ENCODE data around the gene ACSL1.

ACSL1 gene

DNA sequence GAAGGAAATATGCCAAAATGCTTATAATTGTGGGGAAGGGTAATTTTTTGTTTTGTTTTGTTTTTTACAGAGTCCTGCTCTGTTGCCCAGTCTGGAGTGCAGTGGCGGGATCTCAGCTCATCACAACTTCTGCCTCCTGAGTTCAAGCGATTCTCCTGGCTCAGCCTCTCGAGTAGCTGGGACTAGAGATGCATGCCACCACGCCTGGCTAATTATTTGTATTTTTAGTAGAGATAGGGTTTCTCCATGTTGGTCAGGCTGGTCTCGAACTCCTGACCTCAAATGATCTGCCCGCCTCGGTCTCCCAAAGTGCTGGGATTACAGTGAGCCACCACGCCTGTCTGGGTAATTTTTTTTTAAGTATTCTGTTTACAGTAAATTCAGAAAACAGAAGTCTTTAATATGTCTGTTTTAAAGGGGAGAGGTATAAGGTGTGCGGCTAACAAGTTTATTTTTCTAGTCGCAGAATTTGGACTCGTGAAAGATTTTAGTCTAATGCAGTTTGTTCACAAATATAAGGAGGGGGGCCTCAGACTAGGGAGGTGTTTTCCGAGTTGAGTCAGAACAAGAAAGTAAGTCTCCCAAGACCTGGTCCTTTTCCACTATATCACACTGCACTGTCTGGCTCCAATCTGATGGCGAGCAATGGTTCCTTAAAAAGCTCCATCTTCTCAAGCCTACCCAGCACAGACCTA lies 1.5 kb downstream of the ACSL1 start:
- TF ChIP-seq, protein P1, sequence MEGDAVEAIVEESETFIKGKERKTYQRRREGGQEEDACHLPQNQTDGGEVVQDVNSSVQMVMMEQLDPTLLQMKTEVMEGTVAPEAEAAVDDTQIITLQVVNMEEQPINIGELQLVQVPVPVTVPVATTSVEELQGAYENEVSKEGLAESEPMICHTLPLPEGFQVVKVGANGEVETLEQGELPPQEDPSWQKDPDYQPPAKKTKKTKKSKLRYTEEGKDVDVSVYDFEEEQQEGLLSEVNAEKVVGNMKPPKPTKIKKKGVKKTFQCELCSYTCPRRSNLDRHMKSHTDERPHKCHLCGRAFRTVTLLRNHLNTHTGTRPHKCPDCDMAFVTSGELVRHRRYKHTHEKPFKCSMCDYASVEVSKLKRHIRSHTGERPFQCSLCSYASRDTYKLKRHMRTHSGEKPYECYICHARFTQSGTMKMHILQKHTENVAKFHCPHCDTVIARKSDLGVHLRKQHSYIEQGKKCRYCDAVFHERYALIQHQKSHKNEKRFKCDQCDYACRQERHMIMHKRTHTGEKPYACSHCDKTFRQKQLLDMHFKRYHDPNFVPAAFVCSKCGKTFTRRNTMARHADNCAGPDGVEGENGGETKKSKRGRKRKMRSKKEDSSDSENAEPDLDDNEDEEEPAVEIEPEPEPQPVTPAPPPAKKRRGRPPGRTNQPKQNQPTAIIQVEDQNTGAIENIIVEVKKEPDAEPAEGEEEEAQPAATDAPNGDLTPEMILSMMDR (conservative IDR thresholded peaks at IDR 0.05), result no peak
- peak overlapping the region; percentile 96 for H3K27ac ChIP-seq

DNA sequence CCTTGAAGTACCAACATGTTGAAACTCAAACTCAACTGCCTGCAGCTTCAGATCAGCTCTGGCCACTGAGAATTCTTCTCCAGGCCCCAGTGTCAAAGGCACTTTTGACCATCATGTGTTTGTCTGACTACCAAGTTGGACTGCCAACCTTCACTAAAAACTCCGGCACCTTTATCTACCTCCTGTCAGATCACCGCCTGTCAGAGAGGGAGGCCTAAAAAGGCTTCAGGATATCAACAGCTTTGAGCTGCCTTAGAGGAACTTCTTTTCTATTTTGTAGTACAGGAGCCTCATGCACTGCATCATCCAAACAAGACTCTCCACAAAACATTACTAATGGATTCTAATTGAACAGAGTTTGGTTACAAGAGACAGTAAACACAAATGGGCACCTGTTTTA lies 2.8 kb downstream of the ACSL1 start:
- TF ChIP-seq, protein P1 (conservative IDR thresholded peaks at IDR 0.05), result no peak
- no peak overlapping the region for H3K27ac ChIP-seq

DNA sequence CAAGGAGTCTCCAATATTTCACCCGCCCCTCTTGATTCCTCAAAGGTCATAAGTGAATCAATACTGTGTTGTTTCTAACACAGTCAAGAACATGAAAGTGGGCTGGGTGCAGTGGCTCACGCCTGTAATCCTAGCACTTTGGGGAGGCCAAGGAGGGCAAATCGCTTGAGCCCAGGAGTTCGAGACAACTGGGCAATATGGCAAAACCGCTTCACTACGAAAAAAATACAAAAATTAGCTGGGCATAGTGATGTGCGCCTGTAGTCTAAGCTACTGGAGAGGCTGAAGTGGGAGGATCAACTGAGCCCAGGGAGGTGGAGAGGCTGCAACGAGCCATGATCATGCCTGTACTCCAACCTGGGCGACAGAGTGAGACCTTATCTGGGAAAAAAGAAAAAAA lies 3.4 kb downstream of the ACSL1 start:
- TF ChIP-seq, protein P1 (conservative IDR thresholded peaks at IDR 0.05), result no peak

DNA sequence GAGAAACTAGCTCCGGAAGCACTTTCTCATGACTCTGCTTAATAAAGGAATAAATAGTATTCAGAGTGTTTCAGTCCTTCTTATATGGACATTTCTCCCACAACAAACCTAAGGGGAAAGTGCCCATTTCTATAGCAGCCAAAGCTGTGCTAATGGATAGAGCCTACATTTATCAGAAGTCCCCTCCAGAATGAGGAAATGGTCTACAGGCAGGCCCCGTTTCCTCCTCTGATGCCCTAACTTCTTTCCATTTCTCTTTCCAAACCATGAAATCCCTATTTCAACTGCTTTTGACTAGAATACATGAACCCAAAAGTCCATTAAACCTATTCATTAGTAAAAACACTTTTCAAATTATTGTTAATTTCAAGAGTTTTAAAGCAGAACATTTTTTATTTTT lies 4.5 kb downstream of the ACSL1 start:
- no peak overlapping the region; the same call in 1 of the 2 replicates for H3K27ac ChIP-seq
- TF ChIP-seq, protein P1 (conservative IDR thresholded peaks at IDR 0.05), result no peak

More for the DNA sequence above, 3.4 kb downstream of the ACSL1 start:
- H3K27ac ChIP-seq, result no peak overlapping the region

DNA sequence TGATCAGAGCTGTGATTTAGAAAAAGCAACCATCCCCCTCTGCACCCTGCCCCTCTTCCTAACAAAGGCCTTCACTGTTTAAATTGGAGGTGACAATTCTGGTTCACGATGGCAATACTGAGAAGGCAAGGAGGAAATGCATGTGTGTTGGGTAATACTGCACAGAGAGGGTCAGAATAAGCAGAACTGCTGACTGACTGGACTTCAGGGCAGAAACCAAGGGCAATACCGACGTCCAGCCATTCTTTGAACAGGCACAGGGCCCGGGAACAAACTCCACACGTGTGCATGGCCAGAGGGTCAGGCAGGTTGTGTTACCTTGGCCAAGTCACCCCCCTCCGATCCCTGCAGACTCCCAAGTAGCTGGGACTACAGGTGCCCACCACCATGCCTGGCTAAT lies 6.0 kb downstream of the ACSL1 start:
- no peak overlapping the region for H3K27ac ChIP-seq
- TF ChIP-seq, protein P1 (conservative IDR thresholded peaks at IDR 0.05), result no peak

DNA sequence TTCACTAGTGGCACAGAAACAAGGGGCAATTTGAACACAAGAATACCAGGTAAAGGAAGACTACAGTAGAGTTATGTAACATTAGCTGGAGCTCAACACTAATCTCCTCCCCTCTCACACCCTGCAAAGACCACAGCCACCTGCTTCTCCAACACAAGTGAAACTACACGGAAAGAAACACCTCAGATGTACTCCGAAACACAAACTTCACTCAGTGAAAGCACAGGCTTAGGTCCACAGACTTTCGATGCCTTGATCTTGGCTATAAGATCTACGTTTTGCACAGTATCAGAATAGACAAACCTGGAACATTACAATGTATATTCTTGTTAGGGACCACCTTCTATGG lies 7.6 kb downstream of the ACSL1 start:
- TF ChIP-seq, protein P1 (conservative IDR thresholded peaks at IDR 0.05), result no peak
- no peak overlapping the region for H3K27ac ChIP-seq

DNA sequence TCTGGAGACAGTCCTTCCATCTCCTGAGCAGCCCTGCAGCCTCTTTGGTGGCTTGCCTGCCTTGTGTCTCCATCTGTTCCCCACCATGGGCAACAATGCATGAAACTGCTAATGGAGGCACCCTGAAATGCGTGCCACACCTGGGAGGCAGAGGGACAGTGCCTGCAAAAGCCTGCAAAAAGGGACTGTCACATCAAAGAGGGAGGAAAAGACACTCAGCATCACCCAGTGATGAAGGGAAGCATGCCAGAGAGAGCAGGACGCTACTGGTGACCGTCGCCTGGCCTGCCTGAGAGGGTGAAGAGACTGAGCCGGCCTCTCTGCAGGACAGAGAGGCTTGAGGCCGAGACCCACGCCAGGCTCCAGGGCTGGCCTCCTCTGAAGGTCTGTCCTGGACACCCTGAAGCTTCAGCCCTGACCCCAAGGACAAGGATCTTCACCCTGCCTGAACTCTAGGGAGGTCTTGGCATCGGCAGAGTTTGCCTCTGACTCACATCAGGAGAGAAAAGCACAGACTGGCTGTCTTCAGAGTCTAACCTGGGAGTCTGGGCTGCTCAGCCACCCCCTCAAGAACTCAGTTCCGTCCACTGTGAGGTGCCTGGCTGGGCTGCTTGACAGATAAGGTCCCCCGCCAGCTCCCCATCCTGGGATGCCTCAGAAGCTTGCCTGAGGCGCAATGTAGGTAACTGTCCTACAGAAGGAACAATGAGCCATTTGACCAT lies 8.1 kb downstream of the ACSL1 start:
- 0 out of 2 replicates have a peak overlapping the region, but pooled peaks have one; percentile 82 for H3K27ac ChIP-seq
- TF ChIP-seq, protein P1 (conservative IDR thresholded peaks at IDR 0.05), result no peak

Measured in VCaP (cell line).